Rectal smooth muscle tissue (tissue), 1 donor: ENCODE data around the gene PALLD.
"Not testable (repeated sequence)": the region's sequence is repeated elsewhere in the genome, so short reads cannot be mapped to it uniquely, and the experiment has no call there.

Experiments used
- H3K27ac ChIP-seq: one replicate; pipeline ENCODE4 v1.7.0; 2013; ENCODE audit warnings: low read depth, low read length, inconsistent platforms
- H3K27me3 ChIP-seq: one replicate; pipeline ENCODE4 v1.7.0; 2013; ENCODE audit warnings: low read length; ENCODE audit not compliant: control insufficient read depth, insufficient read depth
- H3K36me3 ChIP-seq: one replicate; pipeline ENCODE4 v1.7.0; 2013; ENCODE audit warnings: low read length; ENCODE audit not compliant: control insufficient read depth, insufficient read depth
- H3K4me1 ChIP-seq: one replicate; pipeline ENCODE4 v1.7.0; 2013; ENCODE audit warnings: low read length; ENCODE audit not compliant: control insufficient read depth, insufficient read depth
- H3K4me3 ChIP-seq: one replicate; pipeline ENCODE4 v1.7.0; 2013; ENCODE audit warnings: low read length
- H3K9ac ChIP-seq: one replicate; pipeline ENCODE4 v1.7.0; 2013; ENCODE audit warnings: low read length

The PALLD gene

GRCh38 chr4:168919706-168920324 is 423.0 kb downstream of the PALLD start:
- H3K9ac ChIP-seq, result no peak overlapping the region
- H3K4me1 ChIP-seq, result peaks cover 11% of the 10 kb centered on the region
- H3K4me3 ChIP-seq, result no peak overlapping the region
- peak overlapping the region; percentile 53 for H3K27ac ChIP-seq
- peaks cover 20% of the 10 kb centered on the region for H3K36me3 ChIP-seq
- no peaks in the 10 kb centered on the region for H3K27me3 ChIP-seq

- H3K27me3 ChIP-seq, result no peaks in the 10 kb centered on the region
- H3K9ac ChIP-seq, result no peak overlapping the region
- peaks cover 11% of the 10 kb centered on the region for H3K4me1 ChIP-seq
- peaks cover 24% of the 10 kb centered on the region for H3K36me3 ChIP-seq
- no peak overlapping the region for H3K4me3 ChIP-seq
- H3K27ac ChIP-seq, result peak overlapping the region; percentile 53
These were observed 423.7 kb downstream of the PALLD start for GRCh38 chr4:168920441-168921065.

GRCh38 chr4:168923526-168924194 is 426.8 kb downstream of the PALLD start:
- Histone ChIP-seq H3K27me3 (no peaks in the 10 kb centered on the region), H3K4me1 (peaks cover 11% of the 10 kb centered on the region), H3K36me3 (peaks cover 35% of the 10 kb centered on the region), H3K9ac (no peak overlapping the region), H3K27ac (no peak overlapping the region), H3K4me3 (no peak overlapping the region)

GRCh38 chr4:168924667-168925066 is 427.8 kb downstream of the PALLD start:
- no peak overlapping the region for H3K4me3 ChIP-seq
- H3K36me3 ChIP-seq, result peaks cover 35% of the 10 kb centered on the region
- no peaks in the 10 kb centered on the region for H3K27me3 ChIP-seq
- H3K9ac ChIP-seq, result no peak overlapping the region
- no peak overlapping the region for H3K27ac ChIP-seq
- H3K4me1 ChIP-seq, result peaks cover 8% of the 10 kb centered on the region

GRCh38 chr4:168925789-168926490 is 429.1 kb downstream of the PALLD start:
- H3K36me3 ChIP-seq, result peaks cover 33% of the 10 kb centered on the region
- H3K27me3 ChIP-seq, result no peaks in the 10 kb centered on the region
- no peak overlapping the region for H3K9ac ChIP-seq
- no peaks in the 10 kb centered on the region for H3K4me1 ChIP-seq
- H3K27ac ChIP-seq, result no peak overlapping the region
- no peak overlapping the region for H3K4me3 ChIP-seq

GRCh38 chr4:168928346-168928745 is 431.5 kb downstream of the PALLD start:
- H3K9ac ChIP-seq, result no peak overlapping the region
- H3K4me3 ChIP-seq, result no peak overlapping the region
- H3K36me3 ChIP-seq, result peaks cover 24% of the 10 kb centered on the region
- no peaks in the 10 kb centered on the region for H3K4me1 ChIP-seq
- no peaks in the 10 kb centered on the region for H3K27me3 ChIP-seq
- no peak overlapping the region for H3K27ac ChIP-seq

GRCh38 chr4:168928875-168929274 is 432.0 kb downstream of the PALLD start:
- Histone ChIP-seq H3K4me3 (no peak overlapping the region), H3K36me3 (peaks cover 24% of the 10 kb centered on the region), H3K9ac (no peak overlapping the region), H3K27me3 (no peaks in the 10 kb centered on the region), H3K4me1 (no peaks in the 10 kb centered on the region), H3K27ac (no peak overlapping the region)

- H3K4me1 ChIP-seq, result no peaks in the 10 kb centered on the region
- H3K36me3 ChIP-seq, result peaks cover 16% of the 10 kb centered on the region
- H3K4me3 ChIP-seq, result no peak overlapping the region
These were observed 433.8 kb downstream of the PALLD start for GRCh38 chr4:168930413-168931196.

GRCh38 chr4:168931215-168931650 is 434.4 kb downstream of the PALLD start:
- Histone ChIP-seq H3K4me3 (no peak overlapping the region), H3K36me3 (peaks cover 9% of the 10 kb centered on the region), H3K27ac (no peak overlapping the region), H3K4me1 (no peaks in the 10 kb centered on the region), H3K9ac (no peak overlapping the region), H3K27me3 (no peaks in the 10 kb centered on the region)

More at GRCh38 chr4:168930413-168931196, 433.8 kb downstream of the PALLD start:
- no peak overlapping the region for H3K9ac ChIP-seq
- peak overlapping the region; percentile 10 for H3K27ac ChIP-seq
- no peaks in the 10 kb centered on the region for H3K27me3 ChIP-seq

- Histone ChIP-seq H3K9ac (no peak overlapping the region), H3K27ac (no peak overlapping the region), H3K27me3 (no peaks in the 10 kb centered on the region), H3K4me1 (no peaks in the 10 kb centered on the region), H3K4me3 (no peak overlapping the region), H3K36me3 (peaks cover 9% of the 10 kb centered on the region)
These were observed 435.3 kb downstream of the PALLD start for GRCh38 chr4:168932138-168932537.

GRCh38 chr4:168933423-168933822 is 436.6 kb downstream of the PALLD start:
- Histone ChIP-seq H3K27ac (no peak overlapping the region), H3K4me3 (no peak overlapping the region), H3K27me3 (no peaks in the 10 kb centered on the region), H3K4me1 (no peaks in the 10 kb centered on the region), H3K9ac (no peak overlapping the region), H3K36me3 (peaks cover 2% of the 10 kb centered on the region)

- not testable (repeated sequence) for H3K36me3 ChIP-seq, H3K4me3 ChIP-seq, H3K27ac ChIP-seq, H3K4me1 ChIP-seq, H3K9ac ChIP-seq, H3K27me3 ChIP-seq
These were observed 440.6 kb downstream of the PALLD start for GRCh38 chr4:168937473-168937872.
